Bladder microvascular endothelial cell (primary cell): ENCODE measurements around the gene KIR2DL1. TPM values are rescaled to one million over a fixed set of nuclear protein-coding genes. Genes with fewer than 3 reads are reported as not detected.

Source experiments
- total RNA-seq: library from RNA; depleted of rRNA; stranded (reverse); fragments of >200 nt; gene quantifications from 2 replicates; pipeline ENCODE4 v1.2.3, GENCODE V29; 2014

KIR2DL1 gene
- not detected in 2 replicates for total RNA-seq

GRCh38 chr19:54769646-54770045 is at the start of gene KIR2DL1:
Gene KIR2DL1 (plus strand): TSS chr19:54769793. CDS start chr19:54769851, 58 bp downstream.

GRCh38 chr19:54724142-54724541 is 45.5 kb upstream of the KIR2DL1 start, which contains the start of gene KIR3DL3:
Gene KIR3DL3 (plus strand): TSS chr19:54724442. CDS start chr19:54724497, 55 bp downstream.

DNA sequence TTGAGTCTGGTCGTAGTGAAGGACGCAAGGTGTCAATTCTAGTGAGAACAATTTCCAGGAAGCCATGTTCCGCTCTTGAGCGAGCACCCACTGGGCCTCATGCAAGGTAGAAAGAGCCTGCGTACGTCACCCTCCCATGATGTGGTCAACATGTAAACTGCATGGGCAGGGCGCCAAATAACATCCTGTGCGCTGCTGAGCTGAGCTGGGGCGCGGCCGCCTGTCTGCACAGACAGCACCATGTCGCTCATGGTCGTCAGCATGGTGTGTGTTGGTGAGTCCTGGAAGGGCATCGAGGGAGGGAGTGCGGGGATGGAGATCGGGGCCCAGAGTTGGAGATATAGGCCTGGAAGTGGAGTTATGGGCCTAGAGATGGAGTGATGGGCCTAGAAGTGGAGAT is 31.3 kb upstream of the KIR2DL1 start, which contains the start of gene KIR2DL3:
TSS of gene KIR2DL3 (plus strand) at position 208 of the 400 bp plus-strand sequence. CDS start at position 241, 33 bp downstream.

GRCh38 chr19:54803410-54803809 is 33.8 kb downstream of the KIR2DL1 start, which contains the start of gene KIR2DL4:
Gene KIR2DL4 (plus strand): TSS chr19:54803610. CDS start chr19:54803652, 42 bp downstream.

GRCh38 chr19:54816251-54816650 is 46.7 kb downstream of the KIR2DL1 start, which contains the start of gene KIR3DL1:
Gene KIR3DL1 (plus strand): TSS chr19:54816468.

GRCh38 chr19:54832496-54832895 is 62.9 kb downstream of the KIR2DL1 start, which contains the start of gene KIR2DS4:
Gene KIR2DS4 (plus strand): TSS chr19:54832676.

Other genes starting within 250 kb of the KIR2DL1 start
- gene LILRA2, start 196.0 kb upstream of the KIR2DL1 start, total RNA-seq, result not detected in 2 replicates
- gene LILRA1, start 176.2 kb upstream of the KIR2DL1 start, total RNA-seq, result not detected in 2 replicates
- gene LILRB1, start 139.3 kb upstream of the KIR2DL1 start, total RNA-seq, result not detected in 2 replicates
- gene LILRB4, start 106.8 kb upstream of the KIR2DL1 start, total RNA-seq, result not detected in 2 replicates
- gene KIR3DL3, start 45.4 kb upstream of the KIR2DL1 start, total RNA-seq, result not detected in 2 replicates
- not detected in 2 replicates for gene KIR2DL3, start 31.3 kb upstream of the KIR2DL1 start, total RNA-seq
- not detected in 2 replicates for gene KIR2DL4, start 33.8 kb downstream of the KIR2DL1 start, total RNA-seq
- not detected in 2 replicates for gene KIR3DL1, start 46.7 kb downstream of the KIR2DL1 start, total RNA-seq
- not detected in 2 replicates for gene KIR2DS4, start 62.9 kb downstream of the KIR2DL1 start, total RNA-seq
- not detected in 2 replicates for gene KIR3DL2, start 80.7 kb downstream of the KIR2DL1 start, total RNA-seq
- not detected in 2 replicates for gene FCAR, start 104.4 kb downstream of the KIR2DL1 start, total RNA-seq
- not detected in 2 replicates for gene NCR1, start 136.4 kb downstream of the KIR2DL1 start, total RNA-seq
- not detected in 2 replicates for gene NLRP7, start 177.7 kb downstream of the KIR2DL1 start, total RNA-seq
- gene NLRP2, start 196.6 kb downstream of the KIR2DL1 start, total RNA-seq, result 0.65 and 12.2 TPM in 2 replicates